Ovary (tissue), 3 donors: ENCODE data around the gene FBXL7.

Experiments
- POLR2A ChIP-seq: fragments of 450-650 bp; IDR thresholded peaks from one replicate; pipeline ENCODE4 v1.6.1; 2017; ENCODE audit warnings: antibody characterized with exemption, mild to moderate bottlenecking, moderate library complexity
- TF ChIP-seq, protein P1 (sequence below), 3 donors: fragments of 450-650 bp in 2 of 3; fragments of 200-600 bp in 1 of 3; IDR thresholded peaks; one replicate each; pipeline versions ENCODE4 v1.5.1 to v1.8.0; 2016 to 2022; ENCODE audit warnings: antibody characterized with exemption in 3 of 3, mild to moderate bottlenecking in 1 of 3
- donor health status: DM: no; HTN: no; CAD: no.

DNA sequence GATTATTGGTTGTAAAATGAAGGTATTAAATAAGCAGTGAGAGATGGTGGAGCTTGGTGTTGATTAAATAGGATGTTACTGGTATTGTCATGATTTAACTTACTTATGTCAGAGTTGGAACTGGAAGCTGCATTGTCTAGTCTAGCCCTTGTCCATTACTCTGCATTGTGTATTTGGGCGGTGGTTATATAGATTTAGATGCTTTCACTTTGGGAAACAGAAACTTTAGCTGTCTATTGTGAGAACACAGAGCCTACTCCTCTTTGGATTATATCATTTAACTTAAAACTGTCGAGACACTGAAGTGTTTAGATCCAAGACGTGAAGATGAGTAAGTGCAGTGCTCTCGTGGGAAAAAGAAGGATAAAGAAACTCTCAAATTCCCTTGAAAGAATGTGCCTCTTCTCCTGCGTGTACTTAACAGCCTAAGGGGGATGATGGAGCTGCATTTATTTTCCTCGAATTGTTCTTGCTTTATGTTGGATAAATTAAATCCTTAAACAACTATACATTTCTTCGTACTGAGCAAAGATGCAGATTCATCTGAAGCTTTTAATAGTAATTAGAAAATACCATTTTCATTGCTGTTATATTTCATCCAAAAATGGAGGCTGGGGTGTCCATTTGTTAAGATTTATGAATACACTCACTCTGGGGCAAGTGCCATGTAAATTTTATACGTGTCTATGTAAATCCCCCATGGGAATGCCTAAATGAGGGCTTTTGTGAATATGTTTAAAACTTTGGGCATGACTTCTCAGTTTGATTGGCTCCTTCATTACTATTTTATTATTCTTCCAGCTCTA lies 21.6 kb downstream of the FBXL7 start:
- TF ChIP-seq, protein P1, sequence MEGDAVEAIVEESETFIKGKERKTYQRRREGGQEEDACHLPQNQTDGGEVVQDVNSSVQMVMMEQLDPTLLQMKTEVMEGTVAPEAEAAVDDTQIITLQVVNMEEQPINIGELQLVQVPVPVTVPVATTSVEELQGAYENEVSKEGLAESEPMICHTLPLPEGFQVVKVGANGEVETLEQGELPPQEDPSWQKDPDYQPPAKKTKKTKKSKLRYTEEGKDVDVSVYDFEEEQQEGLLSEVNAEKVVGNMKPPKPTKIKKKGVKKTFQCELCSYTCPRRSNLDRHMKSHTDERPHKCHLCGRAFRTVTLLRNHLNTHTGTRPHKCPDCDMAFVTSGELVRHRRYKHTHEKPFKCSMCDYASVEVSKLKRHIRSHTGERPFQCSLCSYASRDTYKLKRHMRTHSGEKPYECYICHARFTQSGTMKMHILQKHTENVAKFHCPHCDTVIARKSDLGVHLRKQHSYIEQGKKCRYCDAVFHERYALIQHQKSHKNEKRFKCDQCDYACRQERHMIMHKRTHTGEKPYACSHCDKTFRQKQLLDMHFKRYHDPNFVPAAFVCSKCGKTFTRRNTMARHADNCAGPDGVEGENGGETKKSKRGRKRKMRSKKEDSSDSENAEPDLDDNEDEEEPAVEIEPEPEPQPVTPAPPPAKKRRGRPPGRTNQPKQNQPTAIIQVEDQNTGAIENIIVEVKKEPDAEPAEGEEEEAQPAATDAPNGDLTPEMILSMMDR (IDR thresholded peaks at IDR 0.05) = no peak
- no peak for TF ChIP-seq POLR2A
